ENCODE measurements around the gene UGT2B15.
"Not testable (repeated sequence)": the region's sequence is repeated elsewhere in the genome, so short reads cannot be mapped to it uniquely, and the experiment has no call there.

Gene UGT2B15

DNA sequence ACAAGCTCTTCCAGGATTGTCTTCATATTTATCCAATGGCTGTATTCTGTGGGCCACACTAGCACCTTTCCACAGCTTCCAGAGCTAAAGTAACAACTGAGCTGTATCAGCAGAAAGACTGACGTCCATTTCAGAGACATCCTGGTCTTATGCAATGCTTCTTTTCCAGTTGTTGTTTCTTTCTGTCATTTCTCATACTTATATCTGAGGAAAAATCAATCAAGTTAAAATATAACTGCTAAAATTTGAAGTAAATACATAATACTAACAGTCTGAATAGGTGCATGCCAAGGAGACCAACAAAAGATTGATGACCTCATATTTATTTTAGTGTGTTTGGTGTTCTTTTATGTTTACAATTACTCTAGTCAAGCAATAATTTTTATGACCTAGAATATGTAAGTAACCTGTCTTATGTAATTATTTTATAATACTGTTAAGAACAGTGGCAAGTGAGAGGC is at the start of gene UGT2B15:
Gene UGT2B15 (minus strand): TSS at position 174 of the 461 bp plus-strand sequence. CDS start 34 bp downstream, at position 140.
- not testable (repeated sequence) for DNase-seq (ENCODE audit: low spot score)

DNA sequence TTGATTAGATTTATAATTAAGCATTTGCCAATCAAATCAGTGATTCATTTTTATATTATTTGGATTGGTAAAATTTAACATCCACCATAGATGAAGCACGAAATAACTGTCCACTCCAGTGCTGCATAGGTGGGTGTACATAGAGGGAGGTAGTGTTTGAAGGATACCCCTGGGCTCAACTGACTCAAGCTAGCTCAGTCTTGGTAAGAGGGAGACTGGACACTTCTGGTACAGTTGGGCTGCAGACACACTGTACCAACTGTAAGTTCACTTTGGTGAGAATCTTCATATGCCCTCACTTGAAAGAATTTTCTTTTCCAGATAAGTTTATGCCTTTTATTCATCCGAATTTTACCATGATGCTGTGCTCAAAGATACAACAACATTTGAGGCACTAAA is 48.6 kb upstream of the UGT2B15 start:
- no peak for DNase-seq (ENCODE audit: low spot score)

DNA sequence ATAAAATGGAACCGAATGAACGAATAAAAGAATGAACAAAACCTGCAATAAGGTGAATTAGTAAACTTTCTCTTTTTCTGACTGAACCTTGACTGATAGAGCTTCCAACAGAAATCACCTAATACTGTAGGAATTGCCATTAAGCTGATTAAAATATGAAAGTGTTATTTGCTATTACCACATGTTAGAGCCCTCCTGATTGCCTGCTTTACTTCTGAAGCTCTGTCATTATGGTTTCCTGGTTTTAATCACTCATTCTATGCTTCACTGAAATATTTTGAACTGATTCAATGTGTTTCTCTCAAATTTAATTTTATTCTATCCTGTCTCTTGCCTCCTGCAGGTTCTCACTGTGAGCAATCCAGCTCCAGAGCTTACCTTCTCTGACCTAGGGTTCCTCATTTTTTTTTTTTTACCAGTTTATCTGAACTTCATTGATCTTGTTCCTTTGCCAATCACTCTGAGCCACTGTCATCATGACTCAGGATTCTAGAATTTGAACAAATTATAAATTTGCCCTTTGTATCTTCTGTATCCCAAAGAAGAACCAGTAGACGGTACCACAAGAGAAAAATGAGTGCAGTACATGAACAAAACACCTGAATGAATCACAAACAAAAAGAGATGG is 48.1 kb upstream of the UGT2B15 start:
- DNase-seq (ENCODE audit: low spot score) = no peak

DNA sequence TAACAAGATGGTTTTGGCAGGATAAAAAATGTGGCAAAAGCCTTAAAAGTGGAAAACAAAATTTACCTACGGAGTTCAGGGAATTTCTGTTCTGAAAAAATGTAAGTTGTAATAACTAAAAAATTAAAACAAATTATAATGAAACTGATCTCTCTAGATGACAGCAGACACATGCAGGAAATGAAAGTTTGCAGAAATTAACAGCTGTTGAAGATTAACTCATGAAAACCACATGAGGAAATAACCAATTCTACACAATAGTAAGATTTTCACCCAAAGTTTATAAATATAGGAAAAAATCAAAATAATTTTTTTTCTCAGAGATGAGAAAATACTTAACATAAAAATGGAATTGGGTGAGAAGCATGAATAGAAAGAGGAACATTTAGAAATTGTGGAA is 47.5 kb upstream of the UGT2B15 start:
- no peak for DNase-seq (ENCODE audit: low spot score)

DNA sequence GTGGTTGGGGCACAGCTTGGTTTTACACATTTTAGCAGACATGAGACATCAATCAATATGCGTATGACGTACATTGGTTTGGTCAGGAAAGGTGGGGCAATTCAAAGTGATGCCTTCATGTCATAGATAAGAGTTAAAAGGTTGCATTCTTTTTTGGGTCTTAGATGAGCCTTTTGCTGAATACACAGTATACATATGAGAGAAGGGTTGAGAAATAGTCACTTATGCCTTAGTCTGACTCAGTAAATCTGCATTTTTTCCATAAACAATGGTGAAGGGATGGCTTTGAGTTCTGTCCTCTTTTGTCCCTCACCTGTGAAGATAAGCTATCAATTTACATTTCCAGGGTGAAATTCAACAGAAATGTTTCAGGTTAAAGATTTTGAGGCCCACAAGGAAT is 43.9 kb upstream of the UGT2B15 start:
- no peak for DNase-seq (ENCODE audit: low spot score)

DNA sequence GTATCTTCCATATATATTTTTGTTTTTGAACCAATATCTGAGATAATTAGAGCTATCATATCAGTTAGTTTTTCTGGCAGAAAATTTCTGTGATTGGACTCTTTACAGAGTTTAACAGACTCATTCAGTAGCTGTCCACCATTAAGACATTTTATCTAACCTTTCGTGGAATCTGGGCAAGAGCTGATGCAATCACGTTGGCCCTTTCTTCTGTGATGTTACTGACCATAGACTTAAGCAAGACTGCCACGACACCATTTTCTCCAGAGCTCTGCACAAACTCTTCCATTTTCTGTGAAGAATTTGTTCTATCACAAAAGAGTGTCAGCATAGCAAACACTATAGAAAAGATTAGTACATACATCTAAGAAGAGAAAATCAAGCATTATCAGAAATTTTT is 41.8 kb upstream of the UGT2B15 start:
- no peak for DNase-seq (ENCODE audit: low spot score)

DNA sequence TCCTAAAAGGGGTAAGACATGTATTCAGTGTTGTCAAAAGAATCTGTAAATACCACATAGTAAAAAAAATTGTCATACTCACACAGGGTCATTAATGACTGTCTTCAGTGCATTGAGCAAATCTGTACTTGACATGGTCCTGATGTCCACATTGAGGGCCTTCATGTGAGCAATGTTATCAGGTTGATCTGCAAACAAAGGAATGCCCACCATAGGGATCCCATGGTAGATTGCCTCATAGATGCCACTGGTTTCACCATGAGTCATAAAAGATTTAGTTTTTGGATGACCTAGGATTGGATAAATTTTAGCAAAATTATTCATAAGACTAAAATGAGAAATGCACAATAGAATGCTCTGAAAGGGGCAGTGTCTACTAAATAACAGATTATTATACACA is 38.1 kb upstream of the UGT2B15 start:
- DNase-seq (ENCODE audit: low spot score) = no peak

DNA sequence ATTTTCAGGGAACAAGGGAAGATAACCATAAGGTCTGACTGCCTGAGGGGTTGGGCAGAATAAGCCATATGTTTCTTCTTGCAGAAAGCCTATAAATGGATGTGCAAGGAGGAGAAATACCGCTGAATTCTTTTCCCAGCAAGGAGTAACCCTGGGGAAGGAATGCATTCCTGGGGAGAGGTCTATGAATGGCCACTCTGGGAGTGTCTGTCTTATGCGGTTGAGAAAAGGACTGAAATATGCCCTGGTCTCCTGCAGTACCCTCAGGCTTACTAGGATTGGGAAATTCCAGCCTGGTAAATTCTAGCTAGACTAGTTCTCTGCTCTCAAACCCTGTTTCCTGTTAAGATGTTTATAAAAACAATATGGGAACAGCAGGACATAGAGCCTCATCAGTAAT is 32.7 kb upstream of the UGT2B15 start:
- DNase-seq (ENCODE audit: low spot score) = not testable (repeated sequence)

DNA sequence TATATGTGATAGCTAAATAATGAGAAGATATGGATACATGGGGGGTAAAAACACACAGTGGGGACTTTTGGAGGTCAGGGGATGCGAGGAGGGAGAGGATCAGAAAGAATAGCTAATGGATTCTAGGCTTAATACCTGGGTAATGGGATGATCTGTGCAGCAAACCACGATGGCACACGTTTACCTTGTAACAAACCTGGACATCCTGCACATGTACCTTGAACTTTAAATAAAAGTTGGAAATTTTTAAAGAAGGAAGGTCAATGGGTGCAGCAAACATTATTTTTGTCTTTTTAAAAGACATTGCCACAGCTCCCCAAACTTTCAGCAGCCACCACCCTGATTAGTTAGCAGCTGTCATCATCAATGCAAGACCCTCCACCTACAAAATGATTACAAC is 29.7 kb upstream of the UGT2B15 start:
- DNase-seq (ENCODE audit: low spot score) = no peak

DNA sequence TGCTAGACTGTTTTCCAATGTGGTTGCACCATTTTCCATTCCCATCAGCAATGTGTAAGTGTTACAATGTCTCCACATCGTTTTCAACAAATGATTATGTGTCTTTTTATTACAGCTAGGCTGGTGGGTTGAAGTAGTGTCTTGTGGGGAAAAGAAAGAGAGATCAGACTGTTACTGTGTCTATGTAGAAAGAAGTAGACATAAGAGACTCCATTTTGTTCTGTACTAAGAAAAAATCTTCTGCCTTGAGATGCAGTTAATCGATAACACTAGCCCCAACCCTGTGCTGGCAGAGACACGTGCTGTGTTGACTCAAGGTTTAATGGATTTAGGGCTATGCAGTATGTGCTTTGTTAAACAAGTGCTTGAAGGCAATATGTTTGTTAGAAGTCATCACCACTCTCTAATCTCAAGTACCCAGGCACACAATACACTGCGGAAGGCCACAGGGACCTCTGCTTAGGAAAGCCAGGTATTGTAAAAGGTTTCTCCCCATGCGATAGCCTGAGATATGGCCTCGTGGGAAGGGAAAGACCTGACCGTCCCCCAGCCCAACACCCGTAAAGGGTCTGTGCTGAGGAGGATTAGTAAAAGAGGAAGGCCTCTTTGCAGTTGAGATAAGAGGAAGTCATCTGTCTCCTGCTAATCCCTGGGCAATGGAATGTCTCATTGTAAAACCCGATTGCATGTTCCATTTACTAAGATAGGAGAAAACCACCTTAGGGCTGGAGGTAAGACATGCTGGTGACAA is 23.0 kb upstream of the UGT2B15 start:
- no peak for DNase-seq (ENCODE audit: low spot score)

DNA sequence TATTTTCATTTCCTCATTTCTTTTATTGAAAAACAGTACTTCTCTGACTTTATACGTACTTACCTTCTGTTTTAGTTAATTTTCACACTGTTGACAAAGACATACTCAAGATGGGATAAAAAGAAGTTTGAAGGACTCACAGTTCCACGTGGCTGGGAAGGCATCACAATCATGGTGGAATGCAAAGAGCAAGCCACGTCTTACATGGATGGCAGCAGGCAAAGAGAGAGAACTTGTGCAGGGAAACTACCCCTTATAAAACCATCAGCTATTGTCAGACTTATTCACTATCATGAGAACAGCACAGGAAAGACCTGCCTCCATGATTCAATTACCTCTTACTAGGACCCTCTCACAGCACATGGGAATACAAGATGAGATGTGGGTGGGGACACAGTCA is 20.7 kb upstream of the UGT2B15 start:
- no peak for DNase-seq (ENCODE audit: low spot score)

DNA sequence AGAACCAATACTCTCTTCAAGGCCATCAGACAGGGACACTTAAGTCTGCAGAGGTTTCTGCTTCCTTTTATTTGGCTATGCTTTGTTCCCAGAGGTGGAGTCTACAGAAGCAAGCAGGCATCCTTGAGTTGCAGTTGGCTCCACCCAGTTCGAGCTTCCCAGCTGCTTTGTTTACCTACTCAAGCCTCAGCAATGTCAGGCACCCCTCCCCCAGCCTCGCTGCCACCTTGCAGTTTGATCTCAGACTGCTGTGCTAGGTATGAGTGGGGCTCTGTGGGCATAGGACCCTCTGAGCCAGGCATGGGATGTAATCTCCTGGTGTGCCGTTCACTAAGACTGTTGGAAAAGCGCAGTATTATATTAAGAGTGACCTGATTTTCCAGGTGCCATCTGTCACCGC is 12.6 kb upstream of the UGT2B15 start:
- no peak for DNase-seq (ENCODE audit: low spot score)

DNA sequence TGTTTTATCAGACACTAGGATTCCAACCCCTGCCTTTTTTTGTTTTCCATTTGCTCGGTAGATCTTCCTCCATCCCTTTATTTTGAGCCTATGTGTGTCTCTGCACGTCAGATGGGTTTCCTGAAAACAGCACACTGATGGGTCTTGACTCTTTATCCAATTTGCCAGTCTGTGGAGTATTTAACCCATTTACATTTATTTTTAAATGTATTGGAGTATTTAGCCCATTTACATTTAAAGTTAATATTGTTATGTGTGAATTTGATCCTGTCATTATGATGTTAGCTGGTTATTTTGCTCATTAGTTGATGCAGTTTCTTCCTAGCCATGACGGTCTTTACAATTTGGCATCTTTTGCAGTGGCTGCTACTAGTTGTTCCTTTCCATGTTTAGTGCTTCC is 10.8 kb upstream of the UGT2B15 start:
- not testable (repeated sequence) for DNase-seq (ENCODE audit: low spot score)

DNA sequence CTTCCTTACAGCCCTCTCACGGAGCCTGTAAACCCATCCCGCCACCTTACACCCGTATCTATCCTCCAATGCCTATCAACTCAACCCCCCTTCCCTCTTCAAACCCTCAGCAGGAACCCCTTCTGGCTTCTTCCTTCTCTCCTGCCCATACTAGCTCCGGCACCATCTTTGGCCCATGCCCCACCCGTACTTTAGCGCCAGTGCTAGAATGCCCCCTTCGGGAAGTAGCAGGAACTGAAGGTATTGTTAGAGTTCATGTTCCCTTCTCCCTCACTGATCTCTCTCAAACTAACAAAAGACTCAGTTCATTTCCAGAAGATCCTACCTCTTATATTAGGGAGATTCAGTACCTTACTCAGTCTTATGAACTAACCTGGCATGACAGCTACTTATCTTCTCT is 2.7 kb upstream of the UGT2B15 start:
- DNase-seq (ENCODE audit: low spot score) = no peak

DNA sequence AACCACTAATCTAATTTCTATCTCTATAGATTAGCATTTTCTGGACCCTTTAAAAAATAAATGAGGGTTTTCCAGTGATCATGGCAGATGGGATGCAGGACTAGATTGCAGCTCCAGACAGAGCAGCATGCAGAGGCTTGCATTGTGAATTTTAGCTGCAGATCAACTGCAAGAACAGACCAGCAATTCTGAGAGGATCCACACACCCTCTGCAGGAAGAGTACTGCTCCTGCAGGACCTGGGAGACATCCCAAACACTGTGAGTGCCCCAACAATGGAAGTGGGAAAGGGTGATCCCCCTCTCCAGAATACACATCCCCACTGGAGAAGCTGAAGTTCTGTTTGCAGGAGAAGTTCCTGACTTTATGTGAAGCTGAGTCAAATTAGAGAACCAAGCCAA is 765 bp upstream of the UGT2B15 start:
- DNase-seq (ENCODE audit: low spot score) = not testable (repeated sequence)

DNA sequence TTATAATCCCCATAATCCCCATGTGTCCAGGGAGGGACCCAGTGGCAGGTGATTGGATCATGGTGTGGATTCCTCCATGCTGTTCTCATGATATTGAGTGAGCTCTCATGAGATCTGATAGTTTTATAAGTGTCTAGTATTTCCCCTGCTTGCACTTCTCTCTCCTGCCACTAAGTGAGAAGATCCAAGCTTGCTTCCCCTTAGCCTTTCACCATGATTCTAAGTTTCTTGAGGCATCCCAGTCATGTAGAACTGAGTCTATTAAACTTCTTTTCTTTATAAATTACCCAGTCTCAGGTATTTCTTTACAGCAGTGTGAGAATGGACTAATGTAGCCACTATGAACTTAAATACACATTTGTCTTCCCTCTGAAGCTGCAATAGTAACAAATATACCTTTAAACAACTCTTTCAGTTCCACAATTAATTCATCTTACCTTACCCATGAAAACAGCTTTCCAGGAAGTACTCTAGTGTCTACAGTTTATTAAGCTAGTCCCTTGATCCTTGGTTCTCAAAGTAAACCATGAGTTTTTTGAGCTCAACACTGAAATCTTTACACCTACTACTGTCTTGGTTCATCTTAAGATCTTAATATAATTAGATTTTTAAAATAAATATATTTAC is 1.8 kb downstream of the UGT2B15 start:
- DNase-seq (ENCODE audit: low spot score) = not testable (repeated sequence)

DNA sequence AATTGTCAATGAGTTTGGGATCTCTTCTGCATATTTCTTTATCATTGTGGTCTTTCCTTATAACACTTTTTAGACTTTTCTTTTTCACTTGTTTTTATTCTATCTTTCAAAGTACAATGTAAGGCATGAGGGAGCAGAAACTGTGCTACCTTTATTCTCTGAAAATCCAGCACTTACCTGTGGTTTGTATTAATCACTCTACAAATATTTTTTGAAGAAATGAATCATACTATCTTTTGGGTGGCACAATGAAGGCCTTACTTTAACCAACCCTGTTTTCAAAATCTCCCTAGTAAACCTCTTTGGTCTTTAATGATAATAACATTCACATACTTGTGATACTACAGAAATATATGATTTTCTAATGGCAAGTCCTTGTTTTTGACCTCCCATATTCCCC is 2.9 kb downstream of the UGT2B15 start:
- not testable (repeated sequence) for DNase-seq (ENCODE audit: low spot score)

DNA sequence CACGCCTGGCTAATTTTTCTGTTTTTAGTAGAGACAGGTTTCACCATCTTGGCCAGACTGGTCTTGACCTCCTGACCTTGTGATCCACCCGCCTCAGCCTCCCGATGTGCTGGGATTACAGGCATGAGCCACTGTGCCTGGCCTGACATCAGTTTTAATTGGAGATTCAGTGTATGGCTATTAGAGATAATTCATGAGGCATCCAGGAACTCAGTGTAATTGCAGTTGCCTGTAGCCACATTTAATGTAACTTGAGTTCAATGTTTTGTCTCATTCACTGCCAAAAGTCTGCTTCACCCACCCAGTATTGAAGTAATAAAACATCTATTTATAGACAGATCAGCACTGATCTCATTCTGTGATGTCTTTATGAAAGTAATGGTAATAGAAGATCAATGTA is 5.7 kb downstream of the UGT2B15 start:
- DNase-seq (ENCODE audit: low spot score) = not testable (repeated sequence)

DNA sequence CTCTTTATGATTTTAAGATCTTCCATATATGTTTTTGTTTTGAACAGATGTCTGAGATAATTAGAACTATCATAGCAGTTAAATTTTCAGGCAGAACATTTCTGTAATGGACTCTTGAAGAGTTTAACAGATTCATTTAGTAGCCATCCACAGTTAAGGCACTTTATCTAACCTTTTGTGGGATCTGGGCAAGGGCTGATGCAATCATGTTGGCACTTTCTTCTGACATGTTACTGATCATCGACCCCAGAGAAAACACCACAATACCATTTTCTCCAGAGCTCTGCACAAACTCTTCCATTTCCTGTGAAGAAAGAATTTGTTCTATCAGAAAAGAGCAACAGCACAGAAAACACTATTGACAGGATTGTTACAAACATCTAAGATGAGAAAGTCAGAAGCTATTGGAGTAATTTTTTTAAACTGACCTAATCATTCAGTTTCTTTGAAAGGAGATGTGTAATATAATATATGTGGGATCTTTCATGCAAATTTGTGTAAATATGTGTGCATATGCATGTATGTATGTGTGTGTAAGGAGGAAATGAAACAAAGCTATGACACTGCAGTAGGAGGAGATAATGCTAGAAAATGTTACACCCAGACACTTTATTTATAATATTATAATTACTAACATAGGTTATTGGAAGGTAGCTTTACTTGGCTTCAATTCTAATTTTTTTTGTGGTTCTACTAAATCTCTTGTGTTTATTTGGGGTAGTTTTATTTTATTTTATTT is 7.4 kb downstream of the UGT2B15 start:
- DNase-seq (ENCODE audit: low spot score) = not testable (repeated sequence)

DNA sequence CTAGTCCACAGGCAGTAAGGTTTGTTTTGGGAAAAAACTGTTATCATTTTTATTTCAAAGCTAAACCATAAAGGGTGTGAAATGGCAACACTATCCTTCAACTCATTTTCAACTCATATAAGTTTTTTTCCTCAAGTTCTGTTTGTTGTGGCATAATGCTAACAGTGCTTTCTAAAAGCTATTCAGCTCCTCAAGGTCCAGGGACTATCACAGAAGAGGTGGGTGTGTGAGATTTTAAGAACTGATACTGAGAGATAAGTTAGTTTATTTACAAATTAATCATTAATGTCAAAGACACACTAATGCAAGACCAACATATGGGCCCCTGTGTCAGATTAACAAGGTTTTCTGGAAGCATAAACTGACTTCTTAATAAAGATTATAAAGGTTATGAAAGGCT is 11.8 kb downstream of the UGT2B15 start:
- no peak for DNase-seq (ENCODE audit: low spot score)

DNA sequence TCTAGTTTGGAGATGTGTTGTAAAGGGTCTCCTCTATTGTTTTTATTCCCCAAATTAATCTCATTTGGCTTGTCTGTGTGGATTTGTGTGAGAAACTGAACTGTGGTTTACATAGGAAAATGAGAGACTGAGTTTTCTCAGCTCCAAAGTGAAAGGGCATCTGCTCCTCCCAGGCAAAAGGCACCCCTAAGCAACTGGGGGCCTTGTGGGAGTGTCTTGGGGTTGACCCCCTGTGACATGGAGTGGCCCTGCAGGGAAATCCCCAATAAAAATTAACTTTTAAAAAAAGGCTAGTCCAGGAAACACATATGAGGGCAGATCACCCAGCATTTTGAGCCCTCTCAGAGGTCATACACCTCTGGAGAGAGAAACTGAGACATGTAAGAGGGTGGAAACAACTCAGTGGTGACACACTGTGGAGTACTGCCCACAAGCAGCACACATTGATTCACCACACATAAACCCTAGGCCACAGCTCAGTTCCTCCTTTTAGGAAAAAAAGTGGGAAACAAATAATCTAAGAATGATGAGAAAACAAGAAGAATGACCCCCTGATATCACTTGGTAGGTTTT is 13.3 kb downstream of the UGT2B15 start:
- DNase-seq (ENCODE audit: low spot score) = not testable (repeated sequence)

DNA sequence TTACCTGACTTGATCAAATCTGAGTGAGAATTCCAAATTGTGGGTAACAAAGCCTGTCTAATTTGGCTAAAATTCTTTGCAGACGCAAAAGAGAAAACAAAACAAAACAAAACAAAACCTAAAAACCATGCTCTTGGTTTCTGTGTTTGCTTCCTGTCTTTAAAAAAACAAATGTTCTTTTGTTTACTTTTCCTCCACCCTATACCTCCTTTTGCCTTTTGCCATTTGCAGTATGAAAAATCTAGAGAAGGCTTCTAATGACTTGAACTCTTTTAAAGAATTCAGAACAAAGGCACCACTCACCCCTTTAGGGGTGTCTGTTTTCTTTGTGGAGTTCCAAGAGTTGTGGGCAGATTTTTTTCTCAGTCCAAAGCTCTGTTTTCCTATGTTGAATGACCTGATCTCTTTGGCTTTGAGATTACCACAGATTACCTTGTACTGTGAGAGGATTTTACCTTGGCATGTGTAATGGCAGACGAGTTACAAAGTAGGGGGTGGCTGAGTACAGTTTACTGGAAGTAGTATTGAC is 13.9 kb downstream of the UGT2B15 start:
- DNase-seq (ENCODE audit: low spot score) = not testable (repeated sequence)

Measured in activated CD4-positive, alpha-beta T cell treated with anti-CD3 and anti-CD28 coated beads, Interleukin-2, Interleukin-4, amounts not matched to agents 100 ng/mL and 50 ng/mL, durations not matched to agents 16 hours and 8 hours (primary cell).